Transverse colon (tissue), 4 donors: ENCODE measurements around the gene SLC25A25. TPM values are rescaled to one million over a fixed set of nuclear protein-coding genes. Genes with fewer than 3 reads are reported as not detected.

Source experiments
- DNase-seq: peaks from one replicate; pipeline ENCODE4 v3.0.0-alpha.2; 2019
- H3K27ac ChIP-seq, 4 donors: fragments of 200-600 bp; sonication (generic); 2 replicates each; pipeline ENCODE4 v1.5.1; 2016 to 2018; ENCODE audit warnings: inconsistent platforms in 4 of 4
- H3K27me3 ChIP-seq: fragments of 200-600 bp; sonication (generic); 2 replicates; pipeline ENCODE4 v1.5.1; 2017; ENCODE audit warnings: inconsistent platforms
- H3K36me3 ChIP-seq, 4 donors: fragments of 200-600 bp; sonication (generic); 2 replicates each; pipeline ENCODE4 v1.5.1; 2017 to 2019; ENCODE audit warnings: inconsistent platforms in 4 of 4
- H3K4me1 ChIP-seq, 4 donors: fragments of 200-600 bp; sonication (generic); 2 replicates each; pipeline ENCODE4 v1.5.1; 2017 to 2020; ENCODE audit warnings: inconsistent platforms in 4 of 4
- H3K4me3 ChIP-seq, 4 donors: fragments of 200-600 bp; sonication (generic); 1 replicate in 1 of 4; 2 replicates in 3 of 4; pipeline versions ENCODE4 v1.5.1 to v1.6.1; 2017 to 2019; ENCODE audit warnings: inconsistent platforms in 4 of 4
- H3K9me3 ChIP-seq, 2 donors: fragments of 200-600 bp; sonication (generic); 2 replicates each; pipeline ENCODE4 v1.5.1; 2017 to 2019; ENCODE audit warnings: inconsistent platforms in 2 of 2
- EP300 ChIP-seq: sonication (generic); formaldehyde crosslinking; IDR thresholded peaks from one replicate; pipeline ENCODE4 v1.6.1; 2017; ENCODE audit warnings: antibody characterized with exemption, low read depth
- POLR2A ChIP-seq: fragments of 450-650 bp; IDR thresholded peaks from one replicate; pipeline ENCODE4 v1.6.1; 2016; ENCODE audit warnings: antibody characterized with exemption, mild to moderate bottlenecking, moderate library complexity
- POLR2AphosphoS5 ChIP-seq, 3 donors: sonication (generic); formaldehyde crosslinking; IDR thresholded peaks; one replicate each; pipeline ENCODE4 v1.6.1; 2016; ENCODE audit warnings: antibody characterized with exemption in 3 of 3
- WGBS, 2 donors: methylation state at CpG; one replicate each; pipeline ENCODE4 v1.1.5; 2018; ENCODE audit warnings: low coverage in 1 of 2; 5-methylcytosine and 5-hydroxymethylcytosine counted together
- in situ Hi-C, 4 donors: fragments of 200-750 bp; cut with MboI; loops; one replicate each; pipeline versions ENCODE4 v1.15.0 to v1.15.1; 2017; ENCODE audit warnings: low sequenced_read_pairs in 3 of 4, low pct_ligation_motif_present in 1 of 4, low pct_unique_long_range_greater_than_20kb in 1 of 4
- intact Hi-C: fragments of 100-400 bp; cut with DNase I; formaldehyde crosslinking; loops from one replicate; pipeline ENCODE4 v1.15.1; 2023; ENCODE audit warnings: low total_unique reads
- total RNA-seq, 4 donors: library from RNA; depleted of rRNA; stranded (reverse); fragments of >200 nt; gene quantifications; one replicate each; pipeline ENCODE4 v1.1.0, GENCODE V29; 2016
- TF ChIP-seq, protein P1 (sequence below), 5 experiments: fragments of 200-600 bp in 3 of 5; fragments of 450-650 bp in 2 of 5; sonication (generic) in 3 of 5; IDR thresholded peaks; 1 replicate in 2 of 5; 2 replicates in 3 of 5; pipeline ENCODE4 v1.5.1; 2016 to 2017; ENCODE audit warnings: antibody characterized with exemption in 5 of 5, inconsistent platforms in 3 of 5, mild to moderate bottlenecking in 2 of 5, moderate library complexity in 1 of 5

SLC25A25 gene
- total RNA-seq, 4 donors from 2014 or later: 25.5 to 35.5 (median 32.5) TPM

GRCh38 chr9:128097543-128098296, 29.7 kb downstream of the SLC25A25 start:
- no peak for DNase-seq
- in situ Hi-C loops: no loop called here
- TF ChIP-seq POLR2A: no peak
- TF ChIP-seq POLR2AphosphoS5 (IDR thresholded peaks at IDR 0.05): no peak
- TF ChIP-seq EP300: no peak
- TF ChIP-seq, protein P1, sequence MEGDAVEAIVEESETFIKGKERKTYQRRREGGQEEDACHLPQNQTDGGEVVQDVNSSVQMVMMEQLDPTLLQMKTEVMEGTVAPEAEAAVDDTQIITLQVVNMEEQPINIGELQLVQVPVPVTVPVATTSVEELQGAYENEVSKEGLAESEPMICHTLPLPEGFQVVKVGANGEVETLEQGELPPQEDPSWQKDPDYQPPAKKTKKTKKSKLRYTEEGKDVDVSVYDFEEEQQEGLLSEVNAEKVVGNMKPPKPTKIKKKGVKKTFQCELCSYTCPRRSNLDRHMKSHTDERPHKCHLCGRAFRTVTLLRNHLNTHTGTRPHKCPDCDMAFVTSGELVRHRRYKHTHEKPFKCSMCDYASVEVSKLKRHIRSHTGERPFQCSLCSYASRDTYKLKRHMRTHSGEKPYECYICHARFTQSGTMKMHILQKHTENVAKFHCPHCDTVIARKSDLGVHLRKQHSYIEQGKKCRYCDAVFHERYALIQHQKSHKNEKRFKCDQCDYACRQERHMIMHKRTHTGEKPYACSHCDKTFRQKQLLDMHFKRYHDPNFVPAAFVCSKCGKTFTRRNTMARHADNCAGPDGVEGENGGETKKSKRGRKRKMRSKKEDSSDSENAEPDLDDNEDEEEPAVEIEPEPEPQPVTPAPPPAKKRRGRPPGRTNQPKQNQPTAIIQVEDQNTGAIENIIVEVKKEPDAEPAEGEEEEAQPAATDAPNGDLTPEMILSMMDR (IDR thresholded peaks at IDR 0.05): no peak
- Histone ChIP-seq H3K27ac (peak overlapping the region; percentile 86 to 94 (median 92)), H3K4me1 (peaks cover 33 to 68% (median 55%) of the 10 kb centered on the region in 4 donors), H3K27me3 (no peaks in the 10 kb centered on the region), H3K4me3 (no peak overlapping the region), H3K36me3 (peaks cover 0 to 17% (median 7%) of the 10 kb centered on the region in 4 donors), H3K9me3 (no peaks in the 10 kb centered on the region)
- intact Hi-C loops: no loop called here
- 69% methylated on average over 13 of the region's 13 CpGs; no CpG with 5 or more reads in 1 of the 2 donors for WGBS, 2 donors

DNA sequence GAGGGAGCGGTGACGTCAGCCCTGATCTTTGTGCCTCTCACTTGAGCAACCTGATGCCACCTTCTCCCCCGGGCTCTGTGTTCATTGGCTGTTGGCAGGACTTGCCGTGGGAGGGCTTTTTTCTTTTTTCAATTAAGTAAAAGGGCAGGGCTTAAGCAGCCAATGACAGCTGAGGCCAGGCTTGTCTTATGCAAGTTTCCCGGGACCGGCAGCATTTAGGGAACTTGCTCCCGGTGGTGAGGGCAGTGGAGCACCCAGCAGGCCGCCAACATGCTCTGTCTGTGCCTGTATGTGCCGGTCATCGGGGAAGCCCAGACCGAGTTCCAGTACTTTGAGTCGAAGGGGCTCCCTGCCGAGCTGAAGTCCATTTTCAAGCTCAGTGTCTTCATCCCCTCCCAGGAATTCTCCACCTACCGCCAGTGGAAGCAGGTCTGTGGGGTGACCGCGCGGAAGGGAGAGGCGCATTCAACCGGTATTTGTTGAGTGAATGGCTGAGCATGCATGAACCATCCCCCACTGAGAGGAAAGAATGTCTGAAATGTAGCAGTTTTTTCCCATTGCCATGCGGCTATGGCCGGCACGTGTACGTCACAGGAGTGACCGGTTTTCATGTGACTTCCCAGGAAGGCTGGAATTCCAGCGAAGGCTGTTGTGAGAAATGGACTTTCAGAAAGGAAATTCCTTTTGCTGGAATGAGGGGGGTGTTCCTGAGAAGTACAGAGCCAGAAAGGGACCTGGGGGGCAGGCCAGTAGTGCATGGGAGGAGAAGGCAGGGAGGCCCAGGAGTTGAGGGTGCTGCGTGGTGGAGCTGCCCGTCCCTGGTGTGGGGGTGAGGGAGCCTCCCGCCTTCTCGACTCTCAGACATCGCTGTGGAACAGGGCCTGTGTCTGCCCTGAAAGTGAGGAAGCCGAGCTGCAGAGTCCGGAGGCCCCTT, 30.5 kb downstream of the SLC25A25 start:
- 26 to 31% methylated on average over 7 to 32 of the region's 32 CpGs for WGBS, 2 donors
- peaks cover 27 to 63% (median 55%) of the 10 kb centered on the region in 4 donors for H3K4me1 ChIP-seq
- peaks cover 0 to 21% (median 10%) of the 10 kb centered on the region in 4 donors for H3K36me3 ChIP-seq
- H3K9me3 ChIP-seq: no peaks in the 10 kb centered on the region
- peak overlapping the region; percentile 5 to 41 (median 34) for H3K4me3 ChIP-seq
- no peaks in the 10 kb centered on the region for H3K27me3 ChIP-seq
- DNase-seq: peak; percentile 95
- intact Hi-C loops (no loop called here), in situ Hi-C loops (no loop called here)
- TF ChIP-seq, protein P1 (IDR thresholded peaks at IDR 0.05): no peak
- TF ChIP-seq POLR2AphosphoS5 (IDR thresholded peaks at IDR 0.05) (peak; percentile 92 to 96 (median 95)), POLR2A (peak; percentile 97), EP300 (peak; percentile 96)
- peak overlapping the region; percentile 86 to 94 (median 92) for H3K27ac ChIP-seq

DNA sequence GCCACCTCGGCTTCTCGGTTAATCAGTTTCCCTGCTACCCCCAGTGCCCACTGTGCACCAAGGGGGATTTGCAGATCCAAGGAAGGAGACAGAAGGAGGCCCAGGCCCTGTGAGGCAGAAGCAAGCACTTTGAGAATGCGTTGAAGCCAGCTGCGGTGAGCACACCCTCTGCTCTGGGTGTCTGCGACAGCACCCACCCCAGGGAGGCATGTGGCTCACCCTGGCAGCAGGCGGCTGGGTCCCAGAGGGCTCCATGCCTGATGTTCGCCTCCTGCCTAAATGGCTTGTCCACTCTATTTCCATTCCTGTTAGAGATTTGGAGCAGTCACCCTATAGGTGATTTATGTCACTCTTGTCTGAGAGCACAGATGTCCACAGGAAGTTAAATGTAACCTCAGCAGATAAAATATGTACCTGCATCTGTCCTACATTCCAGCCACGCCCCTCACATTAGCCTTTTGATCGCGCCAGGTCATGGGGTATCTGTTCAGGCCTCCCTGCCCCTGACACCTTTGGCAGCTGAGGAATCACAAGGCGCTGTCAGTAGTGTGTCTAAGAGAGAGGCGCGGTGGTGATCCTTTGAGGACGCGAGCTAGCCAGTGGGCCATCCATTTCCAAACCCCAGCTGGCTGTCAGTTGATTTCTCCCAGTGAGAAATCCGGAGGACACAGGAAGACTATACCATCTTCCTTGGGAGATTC, 31.3 kb downstream of the SLC25A25 start:
- in situ Hi-C loops: no loop called here
- TF ChIP-seq POLR2A (peak; percentile 12), EP300 (no peak), POLR2AphosphoS5 (IDR thresholded peaks at IDR 0.05) (no peak)
- TF ChIP-seq, protein P1 (IDR thresholded peaks at IDR 0.05): no peak
- Histone ChIP-seq H3K9me3 (no peaks in the 10 kb centered on the region), H3K27ac (peak overlapping the region; percentile 86 to 94 (median 92)), H3K4me3 (peak overlapping the region; percentile 5 to 41 (median 34)), H3K4me1 (peaks cover 28 to 63% (median 56%) of the 10 kb centered on the region in 4 donors), H3K27me3 (no peaks in the 10 kb centered on the region), H3K36me3 (peaks cover 0 to 21% (median 10%) of the 10 kb centered on the region in 4 donors)
- WGBS, 2 donors: 46% methylated on average over 16 of the region's 16 CpGs; no CpG with 5 or more reads in 1 of the 2 donors
- DNase-seq: peak; percentile 47
- intact Hi-C loops: no loop called here
